ENCODE results near the gene PAX6. TPM values are rescaled to one million over a fixed set of nuclear protein-coding genes. Genes with fewer than 3 reads are reported as not detected.

The PAX6 gene
- total and polyA plus RNA-seq, 3 donors from 2014 or later: 3.1 to 8.3 (median 4.1) TPM

- TF ChIP-seq CTCF (IDR thresholded peaks at IDR 0.05) (no peak), POLR2A (IDR thresholded peaks at IDR 0.05) (no peak)
- intact Hi-C loops (cut with DNase I; ENCODE audit: low total_unique reads): no loop called here
- no peak overlapping the region for H3K27ac ChIP-seq
- H3K27me3 ChIP-seq: no peaks in the 10 kb centered on the region
- no peaks in the 10 kb centered on the region for H3K4me1 ChIP-seq
- no peak for DNase-seq
- no peaks in the 10 kb centered on the region for H3K9me3 ChIP-seq
- 65 to 82% methylated on average over 5 of the region's 5 CpGs for WGBS, 2 donors
- H3K36me3 ChIP-seq (ENCODE audit: low read depth, missing control alignments): no peaks in the 10 kb centered on the region
- no peak overlapping the region for H3K4me3 ChIP-seq
Measured at GRCh38 chr11:31780480-31780971, 30.6 kb downstream of the PAX6 start.

- no peaks in the 10 kb centered on the region for H3K27me3 ChIP-seq
- H3K36me3 ChIP-seq (ENCODE audit: low read depth, missing control alignments): no peaks in the 10 kb centered on the region
- H3K4me3 ChIP-seq: no peak overlapping the region
- intact Hi-C loops (cut with DNase I; ENCODE audit: low total_unique reads): no loop called here
- H3K4me1 ChIP-seq: no peaks in the 10 kb centered on the region
- TF ChIP-seq CTCF (IDR thresholded peaks at IDR 0.05): no peak
- no peaks in the 10 kb centered on the region for H3K9me3 ChIP-seq
- WGBS, 2 donors: 90 to 94% methylated on average over 4 of the region's 4 CpGs
- DNase-seq: no peak
- H3K27ac ChIP-seq: no peak overlapping the region
Measured at GRCh38 chr11:31780078-31780477, 31.0 kb downstream of the PAX6 start.

- intact Hi-C loops (cut with DNase I; ENCODE audit: low total_unique reads): no loop called here
- DNase-seq: no peak
- 82 to 83% methylated on average over 6 of the region's 6 CpGs for WGBS, 2 donors
- TF ChIP-seq CTCF (IDR thresholded peaks at IDR 0.05) (no peak), POLR2A (IDR thresholded peaks at IDR 0.05) (no peak)
- Histone ChIP-seq H3K4me3 (no peak overlapping the region), H3K27me3 (no peaks in the 10 kb centered on the region), H3K36me3 (ENCODE audit: low read depth, missing control alignments) (no peaks in the 10 kb centered on the region), H3K4me1 (no peaks in the 10 kb centered on the region), H3K27ac (no peak overlapping the region), H3K9me3 (no peaks in the 10 kb centered on the region)
Measured at GRCh38 chr11:31779374-31779791, 31.7 kb downstream of the PAX6 start.

GRCh38 chr11:31772412-31772811, 38.7 kb downstream of the PAX6 start:
- intact Hi-C loops (cut with DNase I; ENCODE audit: low total_unique reads): no loop called here
- Histone ChIP-seq H3K4me3 (no peak overlapping the region), H3K27ac (no peak overlapping the region), H3K9me3 (no peaks in the 10 kb centered on the region), H3K27me3 (no peaks in the 10 kb centered on the region), H3K4me1 (no peaks in the 10 kb centered on the region), H3K36me3 (ENCODE audit: low read depth, missing control alignments) (no peaks in the 10 kb centered on the region)
- WGBS, 2 donors: 69 to 84% methylated on average over 2 of the region's 2 CpGs
- TF ChIP-seq POLR2A (IDR thresholded peaks at IDR 0.05) (no peak), CTCF (IDR thresholded peaks at IDR 0.05) (no peak)
- no peak for DNase-seq

- intact Hi-C loops (cut with DNase I; ENCODE audit: low total_unique reads): no loop called here
- Histone ChIP-seq H3K27me3 (no peaks in the 10 kb centered on the region), H3K27ac (no peak overlapping the region), H3K9me3 (no peaks in the 10 kb centered on the region), H3K4me1 (no peaks in the 10 kb centered on the region), H3K36me3 (ENCODE audit: low read depth, missing control alignments) (no peaks in the 10 kb centered on the region), H3K4me3 (no peak overlapping the region)
- WGBS, 2 donors: 86% methylated on average over 3 of the region's 3 CpGs
- no peak for DNase-seq
- TF ChIP-seq POLR2A (IDR thresholded peaks at IDR 0.05) (no peak), CTCF (IDR thresholded peaks at IDR 0.05) (no peak)
Measured at GRCh38 chr11:31770011-31770700, 41.0 kb downstream of the PAX6 start.

Data from testis (tissue), 3 donors.